ENCODE results near the gene ZFP90.

DNA sequence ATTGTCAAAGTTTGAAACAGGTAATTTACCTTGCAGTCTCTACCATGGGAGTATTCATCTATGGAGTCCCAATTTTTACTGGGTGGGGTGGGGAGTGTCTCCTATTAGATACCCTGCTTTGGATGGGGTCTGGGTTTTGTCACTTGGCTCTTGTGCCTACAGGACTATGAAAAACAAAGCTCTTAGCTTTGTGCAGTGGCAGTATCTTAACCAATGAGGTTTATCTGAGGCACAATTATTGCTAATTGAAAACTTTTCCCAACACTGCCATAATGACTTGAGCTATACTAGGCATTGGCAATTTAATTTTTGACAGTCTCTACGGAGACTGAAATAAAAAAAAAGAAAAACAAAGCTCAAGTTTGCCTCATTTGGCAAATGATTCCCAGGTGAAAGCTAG lies 3.8 kb upstream of the ZFP90 start:
- TF ChIP-seq, protein P1, sequence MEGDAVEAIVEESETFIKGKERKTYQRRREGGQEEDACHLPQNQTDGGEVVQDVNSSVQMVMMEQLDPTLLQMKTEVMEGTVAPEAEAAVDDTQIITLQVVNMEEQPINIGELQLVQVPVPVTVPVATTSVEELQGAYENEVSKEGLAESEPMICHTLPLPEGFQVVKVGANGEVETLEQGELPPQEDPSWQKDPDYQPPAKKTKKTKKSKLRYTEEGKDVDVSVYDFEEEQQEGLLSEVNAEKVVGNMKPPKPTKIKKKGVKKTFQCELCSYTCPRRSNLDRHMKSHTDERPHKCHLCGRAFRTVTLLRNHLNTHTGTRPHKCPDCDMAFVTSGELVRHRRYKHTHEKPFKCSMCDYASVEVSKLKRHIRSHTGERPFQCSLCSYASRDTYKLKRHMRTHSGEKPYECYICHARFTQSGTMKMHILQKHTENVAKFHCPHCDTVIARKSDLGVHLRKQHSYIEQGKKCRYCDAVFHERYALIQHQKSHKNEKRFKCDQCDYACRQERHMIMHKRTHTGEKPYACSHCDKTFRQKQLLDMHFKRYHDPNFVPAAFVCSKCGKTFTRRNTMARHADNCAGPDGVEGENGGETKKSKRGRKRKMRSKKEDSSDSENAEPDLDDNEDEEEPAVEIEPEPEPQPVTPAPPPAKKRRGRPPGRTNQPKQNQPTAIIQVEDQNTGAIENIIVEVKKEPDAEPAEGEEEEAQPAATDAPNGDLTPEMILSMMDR (conservative IDR thresholded peaks at IDR 0.05 in 1 of 2, IDR thresholded peaks at IDR 0.05 in 1 of 2; ENCODE audit: low read depth in 1 of 2, low read length in 2 of 2), result no peak
- TF ChIP-seq EZH2 (IDR thresholded peaks at IDR 0.05; ENCODE audit: low read length, missing control alignments), result no peak
